Ammon's horn (tissue), 1 donor: ENCODE measurements around the gene RNASE11.
"Not testable (repeated sequence)": the region's sequence is repeated elsewhere in the genome, so short reads cannot be mapped to it uniquely, and the experiment has no call there.

Experiments
- DNase-seq: peaks from one replicate; pipeline ENCODE4 v3.0.0-alpha.2; 2016; ENCODE audit warnings: low spot score

The RNASE11 gene

DNA sequence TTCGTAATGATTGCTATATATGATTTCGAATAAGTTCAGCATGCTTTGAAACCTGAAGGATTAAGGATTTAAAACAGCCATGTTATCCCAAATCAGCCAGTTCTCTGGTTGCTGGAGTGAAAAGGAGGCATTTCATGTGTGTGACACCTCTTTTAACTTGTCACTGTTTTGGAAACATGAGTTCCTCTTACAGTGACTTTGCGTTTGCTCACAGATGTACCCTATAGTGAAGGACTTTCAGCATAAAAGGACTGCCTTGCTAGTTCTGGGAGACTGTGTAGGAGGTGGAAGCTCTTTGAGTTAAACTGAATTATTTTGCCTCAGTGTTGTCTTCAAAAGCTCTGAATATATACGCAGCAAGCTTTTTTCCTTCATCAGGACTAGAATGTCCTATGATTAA, 7.6 kb downstream of the RNASE11 start:
- DNase-seq, result no peak

DNA sequence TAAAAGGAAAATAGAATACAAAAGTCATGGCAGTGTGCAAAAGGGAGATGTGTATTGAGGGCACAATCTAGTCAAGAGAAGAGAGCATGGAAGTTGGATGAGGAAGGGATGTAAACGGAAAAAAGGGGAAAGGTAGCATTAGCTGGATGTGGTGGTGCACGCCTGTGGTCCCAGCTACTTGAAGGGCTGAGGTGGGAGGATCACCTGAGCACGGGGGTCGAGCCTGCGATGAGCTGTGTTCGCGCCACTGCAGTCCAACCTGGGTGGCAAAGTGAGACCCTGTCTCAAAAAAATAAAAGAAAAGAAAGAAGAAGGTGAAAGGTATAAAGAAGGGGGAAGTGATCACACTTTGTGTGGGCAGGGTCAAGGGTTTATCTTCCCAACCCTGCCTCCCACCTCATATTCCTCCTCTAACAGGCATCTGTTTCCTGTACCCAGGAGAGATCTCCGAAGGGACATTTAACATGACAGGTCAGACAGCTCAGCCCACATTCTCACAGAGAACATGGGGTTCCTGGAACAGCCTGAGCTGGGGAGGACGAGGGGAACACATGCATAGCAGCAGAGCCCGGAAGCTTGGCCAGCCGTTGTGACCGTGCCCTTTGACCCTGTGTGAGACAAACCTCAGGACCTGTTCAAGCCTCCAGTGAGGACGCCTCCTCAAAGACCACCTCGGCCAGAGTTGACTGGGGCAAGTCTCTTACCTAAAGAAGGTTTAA, 8.9 kb downstream of the RNASE11 start:
- no peak for DNase-seq

DNA sequence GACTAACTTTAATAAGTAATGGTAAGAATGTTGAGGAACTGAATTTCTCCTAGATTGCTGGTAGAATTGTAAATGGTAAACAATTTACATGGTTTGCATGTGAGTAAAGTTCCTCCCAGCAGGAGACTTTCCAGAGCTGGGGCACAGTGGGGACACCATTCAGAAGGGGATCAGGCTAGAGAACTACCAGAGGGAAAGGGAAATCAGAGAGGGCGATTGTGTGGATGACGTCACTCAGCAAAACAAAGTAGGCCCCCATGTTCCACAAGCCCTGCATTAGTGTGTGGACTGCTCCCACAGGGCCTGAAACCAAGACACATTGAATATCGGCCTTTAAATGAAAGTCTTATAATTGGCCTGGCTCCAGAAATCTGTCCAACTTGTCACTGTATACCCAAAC, 9.5 kb downstream of the RNASE11 start:
- no peak for DNase-seq

DNA sequence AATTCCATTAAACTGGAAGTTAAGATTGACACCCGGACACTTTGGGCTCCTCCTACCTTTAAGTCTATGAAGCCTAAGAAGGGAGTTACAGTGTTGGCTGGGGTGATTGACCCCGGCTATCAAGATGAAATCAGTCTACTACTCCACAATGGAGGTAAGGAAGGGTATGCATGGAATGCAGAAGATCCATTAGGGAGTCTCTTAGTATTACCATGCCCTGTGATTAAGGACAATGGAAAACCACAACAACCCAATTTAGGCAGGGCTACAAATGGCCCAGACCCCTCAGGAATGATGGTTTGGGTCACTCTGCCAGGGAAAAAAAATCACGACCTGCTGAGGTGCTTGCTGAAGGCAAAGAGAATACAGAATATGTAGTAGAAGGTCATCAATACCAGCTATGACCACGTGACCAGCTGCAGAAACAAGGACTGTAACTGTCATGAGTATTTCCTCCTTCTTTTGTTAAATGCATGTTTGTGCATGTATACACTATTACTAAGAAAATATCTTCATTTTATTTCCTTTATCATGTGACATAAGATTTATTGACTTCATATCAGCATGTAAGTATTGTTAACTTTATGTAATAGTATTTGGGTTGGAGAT, 15.3 kb downstream of the RNASE11 start:
- not testable (repeated sequence) for DNase-seq

DNA sequence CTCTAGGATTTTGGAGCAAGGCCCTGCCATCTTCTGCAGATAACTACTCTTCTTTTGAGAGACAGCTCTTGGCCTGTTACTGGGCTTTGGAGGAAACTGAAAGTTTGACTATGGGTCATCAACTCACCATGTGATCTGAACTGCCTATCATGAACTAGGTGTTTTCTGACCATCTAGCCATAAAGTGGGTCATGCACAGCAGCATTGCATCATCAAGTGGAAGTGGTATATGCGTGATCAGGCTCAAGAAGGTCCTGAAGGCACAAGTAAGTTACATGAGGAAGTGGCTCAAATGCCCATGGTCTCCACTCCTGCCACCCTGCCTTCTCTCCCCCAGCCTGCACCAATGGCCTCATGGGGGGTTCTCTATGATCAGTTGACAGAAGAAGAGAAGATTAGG, 17.1 kb downstream of the RNASE11 start:
- DNase-seq, result not testable (repeated sequence)

DNA sequence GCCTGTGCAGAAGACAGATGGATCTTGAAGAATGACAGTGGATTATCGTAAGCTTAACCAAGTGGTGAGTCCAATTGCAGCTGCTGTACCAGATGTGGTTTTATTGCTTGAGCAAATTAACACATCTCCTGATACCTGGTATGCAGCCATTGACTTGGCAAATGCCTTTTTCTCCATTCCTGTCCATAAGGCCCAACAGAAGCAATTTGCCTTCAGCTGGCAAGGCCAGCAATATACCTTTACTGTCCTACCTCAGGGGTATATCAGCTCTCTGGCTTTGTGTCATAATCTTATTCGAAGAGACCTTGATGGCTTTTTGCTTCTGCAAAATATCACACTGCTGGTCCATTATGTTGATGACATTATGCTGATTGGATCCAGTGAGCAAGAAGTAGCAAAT, 17.9 kb downstream of the RNASE11 start:
- not testable (repeated sequence) for DNase-seq

DNA sequence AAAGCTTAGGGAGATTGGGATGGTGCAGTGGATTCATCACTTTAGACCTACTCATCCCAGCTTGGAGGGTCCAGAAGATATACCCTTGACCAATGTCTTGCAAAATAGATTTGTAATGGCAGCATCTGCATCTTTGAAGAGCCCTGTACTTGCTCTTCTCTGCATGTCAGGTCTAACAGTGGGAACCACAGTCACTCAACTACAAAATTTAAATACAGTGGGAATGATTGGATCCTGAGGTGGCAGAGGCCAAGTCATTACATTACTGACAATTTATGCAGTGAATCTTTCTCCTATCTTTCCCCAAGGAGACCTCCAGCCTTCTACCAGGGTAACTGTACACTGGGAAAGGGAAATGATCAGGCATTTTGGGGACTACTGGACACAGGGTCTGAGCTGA, 18.7 kb downstream of the RNASE11 start:
- DNase-seq, result no peak

DNA sequence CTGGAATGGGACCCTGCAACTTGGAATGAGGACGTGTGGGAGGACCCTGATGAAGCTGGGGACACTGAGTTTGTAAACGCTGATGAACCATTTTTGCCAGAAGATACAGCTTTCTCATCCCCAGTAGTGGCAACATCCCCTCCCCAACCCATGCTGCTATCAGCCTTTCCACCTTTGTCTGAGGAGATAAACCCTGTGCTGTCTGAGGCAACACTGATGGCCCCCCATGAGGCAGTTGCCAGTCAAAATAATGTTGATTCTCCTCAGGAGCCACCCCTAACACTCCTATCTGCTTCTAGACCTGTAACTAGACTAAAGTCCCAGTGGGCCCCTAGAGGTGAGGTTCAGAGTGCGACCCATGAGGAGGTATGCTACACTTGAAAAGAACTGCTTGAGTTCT, 19.4 kb downstream of the RNASE11 start:
- DNase-seq, result no peak

DNA sequence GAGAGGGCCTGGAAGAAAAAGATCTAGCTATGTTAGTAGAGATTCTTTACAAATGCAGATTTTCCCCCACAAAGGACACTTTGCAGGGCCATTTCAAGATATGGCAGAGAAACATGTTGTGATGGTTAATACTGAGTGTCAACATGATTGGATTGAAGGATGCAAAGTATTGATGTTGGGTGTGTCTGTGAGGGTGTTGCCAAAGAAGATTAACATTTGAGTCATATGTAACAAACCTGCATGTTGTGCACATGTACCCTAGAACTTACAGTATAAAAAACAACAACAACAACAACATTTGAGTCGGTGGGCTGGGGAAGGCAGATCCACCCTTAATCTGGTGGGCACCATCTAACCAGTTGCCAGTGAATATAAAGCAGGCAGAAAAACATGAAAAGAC, 20.6 kb downstream of the RNASE11 start:
- not testable (repeated sequence) for DNase-seq

DNA sequence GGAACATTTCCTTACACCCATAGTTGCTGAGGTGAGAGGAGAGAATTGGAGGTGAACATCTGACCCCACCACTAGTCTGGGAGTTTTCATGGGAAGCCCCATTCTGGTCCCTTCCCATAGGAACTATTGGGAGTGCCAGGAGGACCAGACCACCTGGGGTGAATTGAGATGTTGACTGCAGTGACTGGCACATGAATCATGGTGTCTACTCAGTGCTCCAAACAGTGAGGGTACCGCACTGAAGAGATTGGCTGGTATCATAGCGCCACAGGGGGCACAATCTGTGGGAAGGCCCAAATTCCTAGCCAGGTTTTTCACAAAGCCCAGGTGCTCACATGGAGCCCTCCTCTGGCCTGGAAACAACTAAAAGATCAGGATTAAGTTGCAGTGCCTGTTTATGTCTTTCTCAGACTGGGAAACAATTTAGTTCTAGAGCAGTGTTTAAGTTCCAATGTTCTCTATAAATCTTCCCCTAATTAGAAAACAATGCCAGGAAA, 23.3 kb downstream of the RNASE11 start:
- DNase-seq, result no peak

DNA sequence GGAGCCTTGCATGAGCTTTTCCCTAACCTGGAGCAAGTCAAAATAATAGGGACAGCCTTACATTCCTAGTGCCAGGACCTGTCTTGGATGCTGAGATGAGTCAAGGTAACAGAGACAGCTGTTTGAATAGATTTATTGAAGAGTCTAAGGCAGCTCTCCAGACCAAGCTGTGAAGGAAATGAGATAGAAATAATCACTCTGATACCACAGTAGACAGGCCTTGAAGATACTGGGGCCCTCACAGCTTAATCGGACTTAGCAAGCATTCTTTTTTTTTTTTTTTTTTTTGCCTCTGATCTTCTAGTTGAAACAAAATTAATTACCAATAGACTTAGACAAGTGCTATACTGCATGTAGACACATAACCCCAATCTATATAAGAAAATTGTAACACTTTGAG, 23.8 kb downstream of the RNASE11 start:
- DNase-seq, result no peak

DNA sequence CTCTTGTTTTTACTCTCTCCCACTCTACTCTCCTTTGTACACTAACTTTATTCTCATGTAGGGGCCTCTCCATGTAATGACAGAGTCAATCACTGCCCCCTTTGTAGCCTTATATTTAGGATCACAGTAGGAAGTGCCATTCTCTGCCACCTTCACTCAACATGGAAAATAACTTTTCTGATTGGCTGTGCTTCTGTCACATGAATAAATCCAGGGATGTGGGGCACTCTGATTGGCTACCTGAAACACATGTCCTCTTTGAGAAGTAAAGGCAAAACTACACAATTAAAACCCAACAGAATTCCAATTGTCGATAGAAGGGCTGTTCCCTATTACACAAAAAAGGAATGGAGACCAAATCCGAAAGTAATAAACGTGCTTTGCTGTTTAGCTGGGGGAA, 26.8 kb downstream of the RNASE11 start, which contains the start of gene RNASE9:
Gene RNASE9 (minus strand): TSS at position 87 of the 400 bp plus-strand sequence.
- no peak for DNase-seq

DNA sequence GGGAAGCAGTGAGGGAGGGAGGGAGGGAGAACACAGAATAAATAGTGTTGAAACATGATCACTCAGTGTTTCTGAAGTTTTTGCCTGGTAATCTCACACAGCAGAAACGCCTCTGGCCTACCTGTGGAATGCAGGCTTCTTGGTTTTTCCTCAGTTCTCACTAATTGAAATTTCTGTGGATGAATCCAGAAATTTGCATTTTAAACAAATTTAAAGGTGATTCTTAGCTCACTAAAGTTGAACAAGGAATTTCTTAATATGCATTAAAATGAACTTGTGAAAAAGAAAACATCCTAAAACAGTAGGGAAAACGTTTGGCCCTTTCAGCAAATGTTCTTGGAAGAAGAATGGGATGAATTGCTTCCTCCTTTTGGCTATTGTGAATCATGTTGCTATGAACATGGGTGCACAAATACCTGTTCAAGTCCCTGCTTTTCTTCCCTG, 28.3 kb downstream of the RNASE11 start:
- no peak for DNase-seq

DNA sequence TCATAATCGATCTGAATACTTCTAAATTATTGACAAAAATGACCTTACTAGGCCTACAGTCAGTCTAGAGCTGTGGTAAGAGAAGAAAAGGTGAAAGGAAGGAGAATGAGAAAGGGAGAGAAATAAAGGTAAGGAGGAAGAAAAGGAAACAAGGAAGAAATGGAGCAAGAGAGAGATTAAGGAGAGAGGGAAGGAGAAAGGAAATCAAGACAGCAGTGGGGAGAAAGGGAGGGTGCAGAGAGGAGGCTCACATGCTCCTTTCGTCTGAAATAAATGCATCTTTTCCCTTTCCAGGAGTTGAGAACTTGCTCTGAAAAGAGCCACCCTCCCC, 30.6 kb downstream of the RNASE11 start:
- DNase-seq, result no peak

DNA sequence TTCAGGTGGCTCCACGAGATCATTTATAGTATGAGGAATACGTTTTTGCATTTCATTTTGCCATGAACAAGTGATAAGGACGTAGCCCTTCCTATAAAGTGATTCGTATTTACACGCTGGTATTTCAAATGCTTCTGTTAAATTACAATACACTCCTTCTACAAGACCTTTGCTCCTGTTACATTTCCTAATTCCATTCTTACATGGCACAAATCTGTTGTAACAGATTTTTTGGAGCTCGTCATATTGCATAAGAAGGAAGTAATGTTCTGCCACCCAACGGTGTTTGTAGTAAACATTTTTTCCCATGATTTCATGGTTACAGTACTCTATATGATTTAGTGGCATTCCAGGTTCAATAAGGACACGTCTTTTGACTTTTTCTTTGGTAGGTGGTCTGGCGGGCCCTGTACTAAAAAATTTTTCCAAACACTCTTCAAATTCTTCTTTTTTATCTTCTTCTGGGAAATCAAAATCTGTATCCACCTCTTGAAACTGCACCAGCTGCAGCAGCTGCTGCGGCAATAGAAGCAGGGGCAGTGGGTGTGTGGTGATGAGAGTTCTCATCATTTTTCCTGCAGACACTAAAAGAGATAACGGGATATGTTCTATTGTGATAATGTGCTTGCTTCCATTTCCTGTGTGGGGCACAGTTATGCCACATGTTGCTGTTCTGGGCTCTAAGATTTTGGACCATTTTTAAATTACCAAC, 31.1 kb downstream of the RNASE11 start:
- DNase-seq, result no peak

DNA sequence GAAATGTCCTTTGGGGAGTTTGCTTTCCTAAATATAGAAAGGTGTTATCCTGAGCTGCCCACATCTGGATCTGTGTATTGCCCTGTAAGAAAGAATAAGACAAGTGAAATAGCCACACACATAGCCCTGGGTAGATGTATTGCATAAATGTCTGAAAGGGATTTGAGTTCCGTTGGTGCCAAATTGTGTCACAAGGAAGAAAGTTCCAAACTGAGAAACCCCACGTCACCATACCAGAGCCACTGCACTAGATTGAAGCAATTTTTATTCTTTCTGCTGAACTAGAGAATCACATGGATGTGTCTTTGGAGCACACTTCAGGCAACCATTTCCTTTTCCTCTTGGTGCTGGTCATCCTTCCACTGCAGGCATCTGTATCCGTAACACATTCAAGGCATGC, 32.0 kb downstream of the RNASE11 start:
- no peak for DNase-seq

DNA sequence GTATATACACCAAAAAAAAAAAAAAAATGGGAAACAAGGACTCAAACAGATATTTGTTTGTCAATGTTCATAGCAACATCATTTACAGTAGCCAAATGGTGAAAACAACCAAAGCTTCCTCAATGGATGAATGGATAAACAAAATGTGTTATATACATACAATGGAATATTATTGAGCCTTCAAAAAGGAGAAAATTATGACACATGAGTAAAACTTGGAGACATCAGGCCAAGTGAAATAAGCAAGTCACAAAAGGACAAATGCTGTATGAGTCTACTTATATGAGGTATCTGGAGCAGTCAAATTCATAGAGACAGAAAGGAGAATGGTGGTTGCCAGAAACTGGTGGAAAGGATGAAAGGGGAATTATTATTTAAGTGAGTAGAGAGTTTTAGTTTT, 34.8 kb downstream of the RNASE11 start:
- DNase-seq, result no peak

DNA sequence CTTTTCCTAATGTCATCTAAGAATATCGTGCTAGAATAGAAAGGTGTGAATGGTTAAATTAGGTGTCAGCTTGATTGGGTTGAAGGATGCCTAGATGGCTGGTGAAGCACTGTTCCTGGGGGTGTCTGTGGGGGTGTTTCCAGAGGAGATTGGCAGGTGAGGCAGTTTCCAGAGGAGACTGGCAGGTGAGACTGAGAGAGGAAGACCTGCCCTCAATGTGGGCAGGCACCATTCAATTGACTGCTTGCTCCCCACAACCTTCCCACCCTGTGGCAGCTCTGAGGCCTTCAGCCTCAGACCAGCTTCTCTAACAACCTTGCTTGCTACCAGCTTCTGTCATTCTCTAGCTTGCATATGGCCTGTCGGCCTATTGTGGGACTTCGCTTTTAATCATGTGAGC, 36.2 kb downstream of the RNASE11 start:
- DNase-seq, result no peak

DNA sequence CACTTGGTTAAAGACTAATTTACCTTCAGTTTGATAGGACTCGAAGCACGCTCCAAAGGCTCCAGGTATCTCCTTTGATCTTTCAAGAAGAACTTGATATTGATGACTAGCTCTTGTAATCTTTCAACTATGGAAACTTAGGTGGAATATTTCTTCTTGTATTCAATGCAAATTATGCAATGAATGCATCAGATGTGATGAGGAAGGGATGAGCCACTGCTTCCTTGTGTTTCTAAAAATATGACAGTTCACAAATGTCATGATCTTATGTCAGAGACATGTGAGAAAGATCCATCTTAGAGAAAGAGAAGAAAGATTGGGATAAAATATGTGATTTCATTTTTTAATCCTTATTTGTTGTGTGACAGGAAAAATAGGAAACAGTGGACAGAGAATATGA, 36.9 kb downstream of the RNASE11 start:
- no peak for DNase-seq

DNA sequence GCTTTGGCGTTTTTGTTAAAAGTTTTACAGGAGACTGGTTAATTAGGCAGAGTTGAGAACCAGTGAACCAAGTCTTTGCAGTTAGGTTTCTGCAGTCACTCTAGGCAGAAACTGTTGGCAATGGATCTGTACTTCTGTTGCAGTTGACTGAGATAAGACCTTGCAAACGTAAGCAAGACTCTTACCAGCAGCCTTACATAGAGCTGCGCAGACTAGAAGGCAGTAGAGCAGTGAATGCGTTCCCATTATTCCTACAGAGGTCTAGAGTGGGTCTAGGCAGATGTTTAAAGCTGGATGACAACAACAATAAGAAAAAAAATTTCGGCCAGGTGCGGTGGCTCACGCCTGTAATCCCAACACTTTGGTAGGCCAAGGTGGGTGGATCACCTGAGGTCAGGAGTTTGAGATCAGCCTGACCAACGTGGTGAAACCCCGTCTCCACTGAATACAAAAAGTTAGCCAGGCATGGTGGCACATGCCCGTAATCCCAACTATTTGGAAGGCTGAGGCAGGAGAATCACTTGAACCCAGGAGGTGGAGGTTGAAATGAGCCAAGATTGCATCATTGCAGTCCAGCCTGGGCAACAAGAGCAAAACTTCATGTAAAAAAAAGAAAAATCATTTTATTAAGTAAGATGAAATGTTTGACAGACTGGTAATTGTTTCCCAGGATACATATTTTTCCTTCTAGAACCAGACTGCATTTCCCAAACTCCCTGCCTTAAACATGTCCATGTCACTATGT, 39.2 kb downstream of the RNASE11 start:
- no peak for DNase-seq

DNA sequence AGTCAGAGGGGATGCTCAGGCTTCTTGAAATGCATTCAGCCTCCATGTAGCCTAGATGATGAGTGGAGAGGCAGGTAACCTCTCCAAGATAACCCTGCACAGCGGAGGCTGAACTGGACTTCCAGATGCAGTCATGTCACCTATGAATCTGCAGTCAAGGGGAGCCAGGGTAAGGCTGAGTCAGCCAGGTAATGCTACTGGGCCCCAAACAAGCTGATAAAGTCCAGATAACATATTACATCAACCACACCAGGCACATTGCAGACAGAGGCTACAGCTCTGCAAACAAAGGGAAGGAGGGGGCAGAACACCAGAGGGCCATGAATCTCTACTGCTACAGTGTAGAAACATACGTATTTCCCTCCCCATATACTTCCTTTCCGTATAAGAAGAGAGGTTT, 40.9 kb downstream of the RNASE11 start:
- no peak for DNase-seq

DNA sequence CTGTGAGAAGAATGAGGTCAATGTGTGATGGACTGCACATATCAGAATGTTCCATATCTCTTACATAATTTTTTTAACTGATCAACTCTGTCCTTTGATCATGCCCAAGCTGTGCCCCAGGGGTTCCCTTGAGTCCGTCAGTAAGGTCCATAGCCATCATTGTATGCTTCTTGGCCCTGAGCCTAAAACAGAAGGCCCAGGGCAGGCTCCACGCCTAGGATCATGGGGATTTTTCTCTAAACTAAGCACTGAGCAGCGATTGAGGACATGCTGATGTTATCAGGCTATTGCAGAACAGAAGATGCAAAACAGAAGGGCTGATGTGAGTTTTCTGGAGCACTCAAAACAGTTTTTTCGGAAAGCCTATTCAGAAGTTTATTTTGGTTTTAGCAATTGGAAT, 47.9 kb downstream of the RNASE11 start:
- no peak for DNase-seq
